ENCODE results near the gene CCDC106.

Gene CCDC106

GRCh38 chr19:55670280-55671053 is 22.5 kb downstream of the CCDC106 start:
- no peak for DNase-seq

GRCh38 chr19:55671054-55671378 is 23.0 kb downstream of the CCDC106 start:
- DNase-seq, result no peak

GRCh38 chr19:55672418-55672817 is 24.4 kb downstream of the CCDC106 start:
- no peak for DNase-seq

- DNase-seq, result no peak
Observed at GRCh38 chr19:55673465-55673864, 25.5 kb downstream of the CCDC106 start.

GRCh38 chr19:55673889-55674288 is 25.9 kb downstream of the CCDC106 start:
- DNase-seq, result no peak

DNA sequence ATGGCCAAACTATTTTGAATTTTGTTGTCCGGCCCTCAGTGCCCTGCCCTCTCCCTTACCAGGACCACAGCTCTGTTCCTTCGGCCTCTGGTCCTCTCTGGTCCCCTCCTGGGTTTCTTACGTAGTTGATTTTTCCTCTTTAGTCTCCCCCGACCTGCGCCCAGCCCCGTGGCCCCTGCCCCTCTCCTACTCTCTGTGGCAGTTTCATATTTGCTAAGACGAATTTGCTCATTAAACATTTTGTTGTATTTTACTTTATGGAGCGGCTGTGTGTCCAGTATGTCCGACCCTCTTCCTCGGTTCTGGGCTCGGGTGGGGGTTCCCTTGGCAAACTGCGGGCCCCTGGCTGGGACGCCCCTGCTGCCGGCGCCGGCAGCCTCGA is 26.4 kb downstream of the CCDC106 start:
- no peak for DNase-seq

GRCh38 chr19:55674841-55675660 is 27.0 kb downstream of the CCDC106 start, which contains the start of gene EPN1:
Gene EPN1 (plus strand): TSS chr19:55675226. CDS start chr19:55678628, 3,402 bp downstream.
- peak; percentile 96 to 97 for DNase-seq

DNA sequence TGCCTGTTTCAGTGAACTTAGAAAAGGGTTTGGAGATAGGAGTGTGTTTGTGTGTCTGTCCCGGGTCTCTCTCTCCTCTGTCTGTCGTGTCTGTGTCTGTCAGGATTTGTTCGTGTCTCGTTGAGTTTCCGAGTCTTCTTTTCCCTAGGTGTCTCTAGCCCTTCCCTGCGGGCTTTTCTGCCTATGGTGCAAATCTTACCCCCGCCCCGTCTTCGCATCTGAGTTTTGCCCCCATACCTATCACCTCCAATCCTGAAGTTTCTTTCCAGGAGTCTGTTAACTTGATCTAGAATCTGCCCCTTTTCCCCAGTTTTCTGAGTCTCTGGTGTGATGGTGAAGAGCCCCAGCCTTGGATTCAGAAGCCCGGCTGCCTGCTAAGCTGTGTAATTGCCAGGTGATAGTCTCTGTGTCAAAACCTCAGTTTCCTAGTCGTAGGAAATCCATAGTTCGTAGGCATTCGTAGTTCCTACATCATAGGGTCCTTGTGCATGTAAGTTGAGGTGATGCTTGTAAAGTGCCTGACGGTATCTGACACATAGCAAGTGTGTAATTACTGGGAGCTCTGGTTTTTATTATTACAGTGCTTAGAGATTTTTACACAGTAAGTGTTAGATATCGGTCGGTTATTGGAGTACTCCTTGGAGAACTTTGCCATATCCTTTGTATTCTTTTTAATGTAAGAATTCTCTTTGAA is 27.8 kb downstream of the CCDC106 start:
- no peak for DNase-seq

DNA sequence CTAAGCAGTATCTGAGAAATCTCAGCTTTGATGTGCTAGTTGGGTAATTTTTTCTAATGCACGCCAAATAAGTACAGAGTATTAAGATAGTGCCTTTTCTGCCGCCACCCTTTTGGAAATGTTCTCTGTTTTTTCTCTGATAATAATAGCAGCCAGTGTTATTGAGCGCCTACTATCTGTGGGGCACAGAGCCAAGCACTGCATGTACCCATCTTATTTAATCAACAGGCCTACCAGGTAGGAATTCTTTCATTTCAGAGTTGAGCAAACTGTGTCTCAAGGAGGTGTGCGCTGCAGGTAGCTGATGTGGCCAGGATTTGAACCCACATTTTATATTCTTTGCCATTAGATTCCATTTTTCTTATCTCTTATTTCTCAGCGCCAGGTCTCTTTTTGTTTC is 28.4 kb downstream of the CCDC106 start:
- DNase-seq, result no peak

GRCh38 chr19:55676889-55677505 is 29.0 kb downstream of the CCDC106 start:
- no peak for DNase-seq

DNA sequence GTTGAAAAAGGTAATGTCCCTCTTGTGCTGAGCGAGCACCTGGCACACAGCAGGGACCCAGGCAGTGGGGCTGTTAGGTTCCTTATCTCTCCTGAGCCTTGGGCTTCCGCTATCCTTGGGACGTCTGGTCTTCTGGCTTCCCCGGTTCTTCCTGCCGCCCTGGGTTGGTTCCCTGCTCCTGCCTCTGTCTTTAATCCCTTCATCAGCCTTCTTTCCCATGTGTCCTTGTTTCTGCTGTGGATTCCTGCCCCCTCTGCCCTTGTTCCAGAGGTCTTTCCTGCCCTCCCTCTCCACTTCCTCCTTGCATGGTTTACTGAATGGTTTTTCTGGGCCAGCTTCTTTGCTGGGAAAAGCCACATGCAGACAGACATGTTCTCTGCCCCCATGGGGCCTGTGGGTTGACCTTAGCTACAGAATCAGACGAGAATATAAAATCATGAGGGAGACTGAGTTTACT is 29.6 kb downstream of the CCDC106 start:
- DNase-seq, result no peak

- no peak for DNase-seq
Observed at GRCh38 chr19:55678121-55678671, 30.2 kb downstream of the CCDC106 start.

GRCh38 chr19:55679343-55680257 is 31.6 kb downstream of the CCDC106 start:
- no peak for DNase-seq

DNA sequence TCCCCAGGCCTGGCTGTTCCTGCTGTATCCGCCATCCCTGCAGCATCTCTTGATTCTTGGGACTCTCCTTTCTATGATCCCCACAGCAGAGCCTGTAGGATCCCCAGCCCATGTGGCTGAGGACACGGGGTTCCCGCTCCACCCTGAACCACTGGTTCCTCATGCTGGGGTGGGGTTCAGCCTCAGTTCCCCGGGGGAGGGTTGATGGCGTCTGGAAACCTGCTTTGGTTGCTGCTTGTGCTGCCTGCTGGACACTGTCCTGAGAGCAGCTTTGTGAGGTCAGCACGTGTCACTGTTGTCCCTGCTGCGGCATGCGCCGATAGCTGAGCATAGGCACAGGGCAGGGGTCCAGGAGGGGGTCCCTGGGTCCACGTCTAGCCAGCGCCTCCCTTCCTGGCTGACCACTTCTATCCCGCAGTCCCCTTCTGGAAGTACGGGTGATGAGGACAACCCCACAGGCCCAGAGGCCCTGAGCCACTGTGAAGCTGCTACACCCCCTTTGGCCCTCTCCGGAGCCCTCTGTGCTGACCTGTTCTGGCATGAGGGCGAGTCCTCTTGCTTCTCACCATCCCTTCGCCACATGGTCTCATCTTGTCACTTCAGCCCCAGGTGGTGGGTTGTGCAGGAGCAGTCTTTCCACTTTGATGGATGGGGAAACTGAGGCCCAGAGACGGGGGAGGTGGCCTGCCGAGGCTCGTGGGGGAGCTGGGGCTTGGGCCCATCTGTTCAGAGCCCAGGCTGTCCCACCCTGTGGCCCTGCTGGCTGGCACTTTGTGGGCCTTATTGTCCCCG is 32.5 kb downstream of the CCDC106 start:
- no peak for DNase-seq

- DNase-seq, result no peak
Observed at GRCh38 chr19:55681131-55682092, 33.4 kb downstream of the CCDC106 start.

GRCh38 chr19:55683449-55684261 is 35.6 kb downstream of the CCDC106 start:
- DNase-seq, result no peak

- DNase-seq, result no peak
Observed at GRCh38 chr19:55684946-55685681, 37.1 kb downstream of the CCDC106 start.

DNA sequence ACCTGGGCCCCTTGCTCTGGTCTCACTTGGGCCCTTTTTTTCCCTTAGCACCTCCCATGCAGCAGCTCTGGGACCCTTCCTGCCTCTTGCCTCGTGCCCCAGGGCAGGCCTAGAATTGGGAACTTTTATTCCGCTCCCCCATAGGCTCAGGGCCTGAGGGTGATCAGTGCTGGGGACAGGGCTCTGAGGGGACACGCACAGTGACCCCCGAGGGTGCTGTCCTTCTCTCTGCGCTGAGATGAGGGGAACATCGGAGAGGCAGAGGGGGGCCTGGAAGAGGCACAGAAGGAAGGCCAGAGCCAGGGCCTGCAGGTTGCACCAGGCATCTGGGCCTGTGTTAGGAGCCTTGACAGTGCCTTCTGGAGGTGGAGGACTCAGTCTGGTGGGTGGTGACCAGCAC is 37.8 kb downstream of the CCDC106 start:
- no peak for DNase-seq
